ENCODE measurements around the gene KRTAP10-2.
"Not testable (repeated sequence)": the region's sequence is repeated elsewhere in the genome, so short reads cannot be mapped to it uniquely, and the experiment has no call there.

The KRTAP10-2 gene

GRCh38 chr21:44551340-44551961 is at the start of gene KRTAP10-2:
TSS of gene KRTAP10-2 (minus strand) at chr21:44551505. CDS start at chr21:44551458, 47 bp downstream.
- DNase-seq: no peak

- DNase-seq: not testable (repeated sequence)
Observed at GRCh38 chr21:44601091-44601490, 49.8 kb upstream of the KRTAP10-2 start.

GRCh38 chr21:44600118-44600978 is 49.0 kb upstream of the KRTAP10-2 start, which contains the start of gene KRTAP10-7:
TSS of gene KRTAP10-7 (plus strand) at chr21:44600597. CDS start at chr21:44600622, 25 bp downstream.
- not testable (repeated sequence) for DNase-seq

- no peak for DNase-seq
Observed at GRCh38 chr21:44599264-44600029, 48.1 kb upstream of the KRTAP10-2 start.

GRCh38 chr21:44598061-44598460 is 46.8 kb upstream of the KRTAP10-2 start:
- no peak for DNase-seq

GRCh38 chr21:44596068-44596725 is 44.9 kb upstream of the KRTAP10-2 start:
- DNase-seq: no peak

- no peak for DNase-seq
Observed at GRCh38 chr21:44595524-44595923, 44.2 kb upstream of the KRTAP10-2 start.

- DNase-seq: no peak
Observed at GRCh38 chr21:44594406-44594916, 43.2 kb upstream of the KRTAP10-2 start.

GRCh38 chr21:44593598-44594405 is 42.5 kb upstream of the KRTAP10-2 start:
- DNase-seq: no peak

- DNase-seq: no peak
Observed at GRCh38 chr21:44592446-44593311, 41.4 kb upstream of the KRTAP10-2 start, which contains the start of gene KRTAP10-6. TSS of gene KRTAP10-6 (minus strand) at chr21:44592505. CDS start at chr21:44592484, 21 bp downstream.

- DNase-seq: not testable (repeated sequence)
Observed at GRCh38 chr21:44591801-44592130, 40.5 kb upstream of the KRTAP10-2 start.

- DNase-seq: not testable (repeated sequence)
Observed at GRCh38 chr21:44590897-44591800, 39.8 kb upstream of the KRTAP10-2 start.

- no peak for DNase-seq
Observed at GRCh38 chr21:44590311-44590721, 39.0 kb upstream of the KRTAP10-2 start.

- DNase-seq: no peak
Observed at GRCh38 chr21:44589586-44590305, 38.4 kb upstream of the KRTAP10-2 start.

- DNase-seq: no peak
Observed at GRCh38 chr21:44589094-44589493, 37.8 kb upstream of the KRTAP10-2 start.

GRCh38 chr21:44585892-44586291 is 34.6 kb upstream of the KRTAP10-2 start:
- DNase-seq: no peak

GRCh38 chr21:44583800-44584147 is 32.5 kb upstream of the KRTAP10-2 start:
- DNase-seq: no peak

- DNase-seq: no peak
Observed at GRCh38 chr21:44583089-44583799, 31.9 kb upstream of the KRTAP10-2 start.
